HepG2 (cell line): ENCODE results near the gene WDR6. TPM values are rescaled to one million over a fixed set of nuclear protein-coding genes. Genes with fewer than 3 reads are reported as not detected.

Experiments
- AGO1 ChIP-seq: fragments of 200-400 bp; formaldehyde crosslinking; IDR thresholded peaks from 2 replicates; pipeline ENCODE4 v1.6.1; 2017; ENCODE audit warnings: mild to moderate bottlenecking, low read depth, low read length, moderate library complexity; ENCODE audit not compliant: poor library complexity, severe bottlenecking
- CCDC6 ChIP-seq: sonication (generic); formaldehyde crosslinking; IDR thresholded peaks from 2 replicates; pipeline ENCODE4 v1.8.1; 2022; ENCODE audit warnings: mild to moderate bottlenecking, missing genetic modification reagents, moderate library complexity
- FOXM1 ChIP-seq: sonication (generic); formaldehyde crosslinking; IDR thresholded peaks from 2 replicates; pipeline ENCODE4 v1.5.0; 2020; ENCODE audit warnings: missing genetic modification reagents
- MTA3 ChIP-seq: sonication (generic); formaldehyde crosslinking; IDR thresholded peaks from 2 replicates; pipeline ENCODE4 v1.4.0; 2020; ENCODE audit warnings: missing genetic modification reagents
- NCOA1 ChIP-seq: sonication (generic); formaldehyde crosslinking; IDR thresholded peaks from 2 replicates; pipeline ENCODE4 v1.9.0; 2021; ENCODE audit warnings: missing genetic modification reagents
- ZNF230 ChIP-seq: sonication (generic); formaldehyde crosslinking; IDR thresholded peaks from 2 replicates; pipeline ENCODE4 v1.4.0; 2020; ENCODE audit warnings: mild to moderate bottlenecking, missing genetic modification reagents
- ZNF24 ChIP-seq: fragments of 450-650 bp; IDR thresholded peaks from 2 replicates; pipeline ENCODE4 v1.6.1; 2017; ENCODE audit warnings: antibody characterized with exemption, mild to moderate bottlenecking
- ZNF343 ChIP-seq: sonication (generic); formaldehyde crosslinking; IDR thresholded peaks from 2 replicates; pipeline ENCODE4 v1.4.0; 2020; ENCODE audit warnings: mild to moderate bottlenecking, missing genetic modification reagents
- ZNF546 ChIP-seq: sonication (generic); formaldehyde crosslinking; conservative IDR thresholded peaks from 2 replicates; pipeline ENCODE4 v1.8.1; 2023; ENCODE audit warnings: mild to moderate bottlenecking, missing genetic modification reagents
- ZNF747 ChIP-seq: sonication (generic); formaldehyde crosslinking; IDR thresholded peaks from 2 replicates; pipeline ENCODE4 v1.8.1; 2023; ENCODE audit warnings: missing genetic modification reagents, mild to moderate bottlenecking, borderline replicate concordance
- ZNF761 ChIP-seq: sonication (generic); formaldehyde crosslinking; conservative IDR thresholded peaks from 2 replicates; pipeline ENCODE4 v1.4.0; 2020; ENCODE audit warnings: mild to moderate bottlenecking, missing genetic modification reagents
- ZSCAN21 ChIP-seq: sonication (generic); formaldehyde crosslinking; IDR thresholded peaks from 2 replicates; pipeline ENCODE4 v1.8.0; 2022; ENCODE audit warnings: mild to moderate bottlenecking, missing genetic modification reagents, moderate library complexity, borderline replicate concordance
- polyA plus RNA-seq, 8 experiments: library from polyadenylated mRNA; depleted of rRNA in 3 of 8; stranded (reverse) in 7 of 8; unstranded in 1 of 8; fragments of >200 nt; fragmentation: Illumina TruSeq in 4 of 8; extraction: Trizol in 4 of 8; gene quantifications; 2 replicates each; pipeline versions ENCODE4 v1.2.1 to v1.2.3, GENCODE V29; 2011 to 2016; ENCODE audit warnings: low read depth in 4 of 8, missing spikeins in 1 of 8, mixed read lengths in 1 of 8; ENCODE audit not compliant: insufficient read depth in 1 of 8
- total RNA-seq, 5 experiments: library from RNA; depleted of rRNA; stranded (reverse); fragments of >200 nt; fragmentation: Illumina TruSeq; extraction: Trizol; gene quantifications; 2 replicates each; pipeline ENCODE4 v1.2.3, GENCODE V29; 2016; ENCODE audit warnings: low read depth in 1 of 5
- TF ChIP-seq, protein P1 (sequence below): sonication (generic); formaldehyde crosslinking; IDR thresholded peaks from 2 replicates; pipeline ENCODE4 v1.4.0; 2020; ENCODE audit warnings: missing genetic modification reagents
- TF ChIP-seq, protein P2 (sequence below): sonication (generic); formaldehyde crosslinking; IDR thresholded peaks from 2 replicates; pipeline ENCODE4 v1.5.0; 2020; ENCODE audit warnings: mild to moderate bottlenecking, missing genetic modification reagents, borderline replicate concordance

The WDR6 gene
- total and polyA plus RNA-seq, 2 of the 13 experiments (the other 11 are each of a cell fraction or from before 2014, with no cell fraction given), result 73.4 to 139 TPM

DNA sequence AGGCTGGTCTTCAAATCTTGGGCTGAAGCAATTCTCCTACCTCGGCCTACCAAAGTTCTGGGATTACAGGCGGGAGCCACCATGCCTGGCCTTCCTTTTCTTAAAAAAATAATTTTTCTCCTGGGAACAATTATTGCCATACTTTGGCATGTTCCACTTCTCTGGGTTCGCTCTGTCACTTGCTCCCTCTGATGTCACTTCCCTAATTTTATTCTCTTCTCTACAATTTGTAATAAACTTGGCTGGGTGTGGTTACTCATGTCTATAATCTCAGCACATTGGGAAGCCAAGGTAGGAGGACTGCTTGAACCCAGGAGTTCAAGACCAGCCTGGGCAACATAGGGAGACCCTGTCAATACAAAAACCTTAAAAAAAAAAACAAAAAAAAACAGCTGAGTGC, 28.1 kb downstream of the WDR6 start (continued):
- TF ChIP-seq, protein P1, sequence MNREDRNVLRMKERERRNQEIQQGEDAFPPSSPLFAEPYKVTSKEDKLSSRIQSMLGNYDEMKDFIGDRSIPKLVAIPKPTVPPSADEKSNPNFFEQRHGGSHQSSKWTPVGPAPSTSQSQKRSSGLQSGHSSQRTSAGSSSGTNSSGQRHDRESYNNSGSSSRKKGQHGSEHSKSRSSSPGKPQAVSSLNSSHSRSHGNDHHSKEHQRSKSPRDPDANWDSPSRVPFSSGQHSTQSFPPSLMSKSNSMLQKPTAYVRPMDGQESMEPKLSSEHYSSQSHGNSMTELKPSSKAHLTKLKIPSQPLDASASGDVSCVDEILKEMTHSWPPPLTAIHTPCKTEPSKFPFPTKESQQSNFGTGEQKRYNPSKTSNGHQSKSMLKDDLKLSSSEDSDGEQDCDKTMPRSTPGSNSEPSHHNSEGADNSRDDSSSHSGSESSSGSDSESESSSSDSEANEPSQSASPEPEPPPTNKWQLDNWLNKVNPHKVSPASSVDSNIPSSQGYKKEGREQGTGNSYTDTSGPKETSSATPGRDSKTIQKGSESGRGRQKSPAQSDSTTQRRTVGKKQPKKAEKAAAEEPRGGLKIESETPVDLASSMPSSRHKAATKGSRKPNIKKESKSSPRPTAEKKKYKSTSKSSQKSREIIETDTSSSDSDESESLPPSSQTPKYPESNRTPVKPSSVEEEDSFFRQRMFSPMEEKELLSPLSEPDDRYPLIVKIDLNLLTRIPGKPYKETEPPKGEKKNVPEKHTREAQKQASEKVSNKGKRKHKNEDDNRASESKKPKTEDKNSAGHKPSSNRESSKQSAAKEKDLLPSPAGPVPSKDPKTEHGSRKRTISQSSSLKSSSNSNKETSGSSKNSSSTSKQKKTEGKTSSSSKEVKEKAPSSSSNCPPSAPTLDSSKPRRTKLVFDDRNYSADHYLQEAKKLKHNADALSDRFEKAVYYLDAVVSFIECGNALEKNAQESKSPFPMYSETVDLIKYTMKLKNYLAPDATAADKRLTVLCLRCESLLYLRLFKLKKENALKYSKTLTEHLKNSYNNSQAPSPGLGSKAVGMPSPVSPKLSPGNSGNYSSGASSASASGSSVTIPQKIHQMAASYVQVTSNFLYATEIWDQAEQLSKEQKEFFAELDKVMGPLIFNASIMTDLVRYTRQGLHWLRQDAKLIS, result no peak
- TF ChIP-seq FOXM1 (CRISPR knock-in tag) (no peak), ZNF230 (CRISPR knock-in tag) (no peak), ZNF747 (CRISPR knock-in tag) (no peak), MTA3 (CRISPR knock-in tag) (no peak), CCDC6 (CRISPR knock-in tag) (no peak), ZNF546 (no peak), ZNF761 (CRISPR knock-in tag) (no peak), AGO1 (no peak), ZNF343 (CRISPR knock-in tag) (no peak), ZSCAN21 (CRISPR knock-in tag) (no peak), ZNF24 (no peak), NCOA1 (CRISPR knock-in tag) (no peak)
- TF ChIP-seq, protein P2, sequence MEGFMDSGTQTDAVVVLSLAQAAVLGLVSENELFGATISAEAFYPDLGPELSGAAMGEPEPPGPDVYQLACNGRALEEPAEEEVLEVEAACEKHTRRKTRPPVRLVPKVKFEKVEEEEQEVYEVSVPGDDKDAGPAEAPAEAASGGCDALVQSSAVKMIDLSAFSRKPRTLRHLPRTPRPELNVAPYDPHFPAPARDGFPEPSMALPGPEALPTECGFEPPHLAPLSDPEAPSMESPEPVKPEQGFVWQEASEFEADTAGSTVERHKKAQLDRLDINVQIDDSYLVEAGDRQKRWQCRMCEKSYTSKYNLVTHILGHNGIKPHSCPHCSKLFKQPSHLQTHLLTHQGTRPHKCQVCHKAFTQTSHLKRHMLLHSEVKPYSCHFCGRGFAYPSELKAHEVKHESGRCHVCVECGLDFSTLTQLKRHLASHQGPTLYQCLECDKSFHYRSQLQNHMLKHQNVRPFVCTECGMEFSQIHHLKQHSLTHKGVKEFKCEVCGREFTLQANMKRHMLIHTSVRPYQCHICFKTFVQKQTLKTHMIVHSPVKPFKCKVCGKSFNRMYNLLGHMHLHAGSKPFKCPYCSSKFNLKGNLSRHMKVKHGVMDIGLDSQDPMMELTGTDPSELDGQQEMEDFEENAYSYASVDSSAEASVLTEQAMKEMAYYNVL, result no peak
